ACC112 (cell line): Measurements from ENCODE around the gene ZNF282.
A peak's percentile ranks its signal among the peaks of the same experiment; 100 is the strongest.

Experiments
- H2AFZ ChIP-seq: fragments of 200-600 bp; sonication (generic); one replicate; pipeline ENCODE4 v1.6.0; 2017; ENCODE audit warnings: antibody characterized with exemption, low read length; ENCODE audit not compliant: unreplicated experiment
- H3K27ac ChIP-seq: fragments of 200-600 bp; sonication (generic); 2 replicates; pipeline ENCODE4 v1.5.1; 2014; ENCODE audit warnings: low read depth, mild to moderate bottlenecking, antibody characterized with exemption, low read length, moderate library complexity
- H3K27me3 ChIP-seq: fragments of 200-600 bp; sonication (generic); 2 replicates; pipeline ENCODE4 v1.6.1; 2014; ENCODE audit warnings: mild to moderate bottlenecking, antibody characterized with exemption, low read length, moderate library complexity, mixed read lengths; ENCODE audit not compliant: insufficient read depth
- H3K36me3 ChIP-seq: fragments of 200-600 bp; sonication (generic); 2 replicates; pipeline ENCODE4 v1.6.1; 2016; ENCODE audit warnings: mild to moderate bottlenecking, antibody characterized with exemption, low read length, moderate library complexity, mixed read lengths; ENCODE audit not compliant: insufficient read depth
- H3K4me1 ChIP-seq: fragments of 200-600 bp; sonication (generic); one replicate; pipeline ENCODE4 v1.6.1; 2016; ENCODE audit warnings: low read length, mixed read lengths; ENCODE audit not compliant: insufficient read depth, unreplicated experiment, control insufficient read depth
- H3K4me3 ChIP-seq: fragments of 200-600 bp; sonication (generic); 2 replicates; pipeline ENCODE4 v1.5.1; 2014; ENCODE audit warnings: mild to moderate bottlenecking, low read depth, low read length
- H3K79me2 ChIP-seq: fragments of 200-600 bp; sonication (generic); one replicate; pipeline ENCODE4 v1.6.0; 2016; ENCODE audit warnings: low read length; ENCODE audit not compliant: control insufficient read depth, unreplicated experiment, insufficient read depth

The ZNF282 gene

GRCh38 chr7:149209518-149210269 is 14.3 kb downstream of the ZNF282 start:
- Histone ChIP-seq H3K36me3 (peaks cover 50% of the 10 kb centered on the region), H2AFZ (no peak overlapping the region), H3K4me3 (no peak overlapping the region), H3K27ac (peak overlapping the region; percentile 29; the same call in 1 of the 2 replicates), H3K4me1 (peaks cover 4% of the 10 kb centered on the region), H3K27me3 (no peaks in the 10 kb centered on the region), H3K79me2 (no peaks in the 10 kb centered on the region)

GRCh38 chr7:149210551-149210950 is 15.2 kb downstream of the ZNF282 start:
- Histone ChIP-seq H3K79me2 (peaks cover 1% of the 10 kb centered on the region), H3K27me3 (no peaks in the 10 kb centered on the region), H2AFZ (no peak overlapping the region), H3K36me3 (peaks cover 54% of the 10 kb centered on the region), H3K27ac (no peak overlapping the region), H3K4me1 (peaks cover 4% of the 10 kb centered on the region), H3K4me3 (no peak overlapping the region)

GRCh38 chr7:149214020-149214720 is 18.8 kb downstream of the ZNF282 start:
- Histone ChIP-seq H3K27ac (no peak overlapping the region), H2AFZ (no peak overlapping the region), H3K36me3 (peaks cover 55% of the 10 kb centered on the region), H3K4me1 (peaks cover 3% of the 10 kb centered on the region), H3K4me3 (no peak overlapping the region), H3K27me3 (no peaks in the 10 kb centered on the region), H3K79me2 (peaks cover 3% of the 10 kb centered on the region)

- Histone ChIP-seq H3K4me3 (no peak overlapping the region), H3K36me3 (peaks cover 44% of the 10 kb centered on the region), H3K27me3 (no peaks in the 10 kb centered on the region), H2AFZ (no peak overlapping the region), H3K27ac (no peak overlapping the region), H3K79me2 (peaks cover 3% of the 10 kb centered on the region), H3K4me1 (no peaks in the 10 kb centered on the region)
These were observed 21.1 kb downstream of the ZNF282 start for GRCh38 chr7:149216402-149216801.

GRCh38 chr7:149217570-149217969 is 22.2 kb downstream of the ZNF282 start:
- Histone ChIP-seq H3K36me3 (peaks cover 42% of the 10 kb centered on the region; the same call in 1 of the 2 replicates), H3K27ac (no peak overlapping the region)

GRCh38 chr7:149218469-149219420 is 23.4 kb downstream of the ZNF282 start:
- no peak overlapping the region for H3K27ac ChIP-seq
- no peaks in the 10 kb centered on the region for H3K27me3 ChIP-seq
- no peak overlapping the region for H2AFZ ChIP-seq
- H3K36me3 ChIP-seq: peaks cover 35% of the 10 kb centered on the region; the same call in 1 of the 2 replicates
- H3K79me2 ChIP-seq: peaks cover 3% of the 10 kb centered on the region
- no peak overlapping the region for H3K4me3 ChIP-seq
- no peaks in the 10 kb centered on the region for H3K4me1 ChIP-seq

More at GRCh38 chr7:149217570-149217969, 22.2 kb downstream of the ZNF282 start:
- Histone ChIP-seq H3K4me3 (no peak overlapping the region), H3K4me1 (no peaks in the 10 kb centered on the region), H3K27me3 (no peaks in the 10 kb centered on the region), H2AFZ (no peak overlapping the region), H3K79me2 (peaks cover 3% of the 10 kb centered on the region)

GRCh38 chr7:149220534-149220933 is 25.2 kb downstream of the ZNF282 start:
- peaks cover 36% of the 10 kb centered on the region; the same call in 1 of the 2 replicates for H3K36me3 ChIP-seq
- no peak overlapping the region for H2AFZ ChIP-seq
- H3K4me3 ChIP-seq: no peak overlapping the region

GRCh38 chr7:149223176-149223575 is 27.8 kb downstream of the ZNF282 start:
- no peaks in the 10 kb centered on the region for H3K27me3 ChIP-seq
- H3K4me1 ChIP-seq: peaks cover 6% of the 10 kb centered on the region
- no peaks in the 10 kb centered on the region for H3K79me2 ChIP-seq
- H2AFZ ChIP-seq: no peak overlapping the region
- no peak overlapping the region for H3K27ac ChIP-seq
- no peak overlapping the region for H3K4me3 ChIP-seq
- peaks cover 27% of the 10 kb centered on the region; the same call in 1 of the 2 replicates for H3K36me3 ChIP-seq

More at GRCh38 chr7:149220534-149220933, 25.2 kb downstream of the ZNF282 start:
- Histone ChIP-seq H3K79me2 (peaks cover 2% of the 10 kb centered on the region), H3K27me3 (no peaks in the 10 kb centered on the region), H3K27ac (no peak overlapping the region), H3K4me1 (no peaks in the 10 kb centered on the region)

GRCh38 chr7:149223761-149224160 is 28.4 kb downstream of the ZNF282 start:
- Histone ChIP-seq H2AFZ (no peak overlapping the region), H3K4me1 (peaks cover 6% of the 10 kb centered on the region), H3K27ac (no peak overlapping the region), H3K27me3 (no peaks in the 10 kb centered on the region), H3K4me3 (no peak overlapping the region), H3K36me3 (peaks cover 22% of the 10 kb centered on the region; the same call in 1 of the 2 replicates), H3K79me2 (no peaks in the 10 kb centered on the region)

GRCh38 chr7:149224352-149224751 is 29.0 kb downstream of the ZNF282 start:
- peaks cover 18% of the 10 kb centered on the region; the same call in 1 of the 2 replicates for H3K36me3 ChIP-seq

More at GRCh38 chr7:149224352-149224751, 29.0 kb downstream of the ZNF282 start:
- Histone ChIP-seq H3K79me2 (no peaks in the 10 kb centered on the region), H3K4me1 (peaks cover 6% of the 10 kb centered on the region), H3K27me3 (no peaks in the 10 kb centered on the region), H2AFZ (no peak overlapping the region), H3K27ac (no peak overlapping the region), H3K4me3 (no peak overlapping the region)
